IPS DF 4.7 (cell line): ENCODE results near the gene MRM3.
"Not testable (repeated sequence)": the region's sequence is repeated elsewhere in the genome, so short reads cannot be mapped to it uniquely, and the experiment has no call there.

Experiments
- DNase-seq: peaks from one replicate; pipeline ENCODE4 v3.0.0-alpha.2; 2013; ENCODE audit warnings: low spot score; ENCODE audit errors: extremely low read depth

The MRM3 gene

DNA sequence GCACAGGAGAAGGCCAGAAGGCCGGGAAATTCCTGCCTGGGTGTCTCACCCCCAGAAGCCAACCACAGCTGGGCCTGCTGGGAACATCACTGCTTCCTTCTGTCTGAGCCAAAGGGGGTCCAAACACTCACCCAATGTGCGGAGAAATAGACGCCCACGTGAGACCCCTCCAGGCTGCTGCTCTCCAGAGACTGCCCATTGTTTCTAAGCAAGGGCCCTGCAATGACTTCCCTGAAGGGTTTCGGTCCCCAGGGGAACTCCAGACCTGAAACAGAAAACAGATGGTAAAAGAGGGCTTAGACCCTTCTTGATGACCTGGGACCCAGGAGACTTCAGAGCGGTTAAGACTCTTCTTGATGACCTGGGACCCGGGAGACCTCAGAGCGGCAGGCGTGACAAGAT lies 41.3 kb downstream of the MRM3 start:
- DNase-seq = no peak

DNA sequence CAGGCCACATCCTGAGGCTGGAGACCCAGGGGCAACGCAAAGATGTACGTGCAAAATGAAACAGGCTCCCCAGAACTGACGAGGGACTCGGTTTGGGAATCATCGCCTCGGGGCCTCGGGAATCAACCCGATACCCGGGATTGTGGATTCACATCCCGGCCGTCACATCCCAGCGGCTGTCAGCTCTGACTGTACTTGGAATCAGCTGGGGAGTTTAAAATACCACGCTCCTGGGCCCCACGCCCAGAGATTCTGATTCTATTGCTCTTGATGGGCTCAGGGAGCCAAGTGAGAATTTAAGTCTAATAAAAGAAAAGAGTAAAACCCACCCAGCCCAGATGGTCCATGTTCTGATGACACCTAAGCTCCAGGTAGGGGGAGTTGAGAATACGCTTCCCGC lies 42.2 kb downstream of the MRM3 start:
- no peak for DNase-seq

DNA sequence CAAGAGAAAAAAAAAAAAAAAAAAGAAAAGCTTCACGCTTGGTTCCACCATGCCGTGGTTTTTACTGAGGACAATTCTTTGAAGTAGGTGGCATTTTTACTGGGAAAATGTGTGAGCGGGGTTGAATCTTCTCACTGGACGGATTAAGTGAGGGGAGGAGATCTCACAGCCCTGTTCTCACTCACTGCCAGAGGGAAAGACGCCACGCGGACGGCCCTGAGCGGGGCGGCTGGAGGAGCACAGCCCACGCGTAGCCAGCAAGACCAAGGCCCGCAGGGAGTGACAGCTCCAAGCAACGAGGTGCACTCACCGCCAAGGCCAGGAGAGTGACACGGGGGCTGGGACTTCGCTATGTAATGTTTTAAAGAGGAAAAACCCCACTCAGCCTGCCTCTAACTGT lies 43.1 kb downstream of the MRM3 start:
- no peak for DNase-seq

DNA sequence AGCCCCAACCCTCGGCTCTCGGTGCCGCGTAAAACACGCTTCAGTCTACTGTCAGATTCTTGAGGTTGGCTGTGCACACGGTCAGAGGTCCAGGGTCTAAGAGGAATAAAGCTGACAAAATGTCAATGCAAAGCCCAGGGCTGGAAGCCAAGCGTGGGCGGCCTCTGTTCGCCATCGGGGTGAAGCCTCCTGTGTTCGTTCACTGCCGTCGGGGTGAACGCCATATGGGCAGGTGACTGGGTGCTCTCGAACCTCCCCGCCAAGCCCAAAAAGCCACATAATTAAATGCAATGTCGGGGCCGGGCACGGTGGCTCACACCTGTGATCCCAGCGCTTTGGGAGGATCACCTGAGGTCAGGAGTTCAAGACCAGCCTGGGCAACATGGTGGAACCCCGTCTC lies 44.6 kb downstream of the MRM3 start:
- DNase-seq = no peak

DNA sequence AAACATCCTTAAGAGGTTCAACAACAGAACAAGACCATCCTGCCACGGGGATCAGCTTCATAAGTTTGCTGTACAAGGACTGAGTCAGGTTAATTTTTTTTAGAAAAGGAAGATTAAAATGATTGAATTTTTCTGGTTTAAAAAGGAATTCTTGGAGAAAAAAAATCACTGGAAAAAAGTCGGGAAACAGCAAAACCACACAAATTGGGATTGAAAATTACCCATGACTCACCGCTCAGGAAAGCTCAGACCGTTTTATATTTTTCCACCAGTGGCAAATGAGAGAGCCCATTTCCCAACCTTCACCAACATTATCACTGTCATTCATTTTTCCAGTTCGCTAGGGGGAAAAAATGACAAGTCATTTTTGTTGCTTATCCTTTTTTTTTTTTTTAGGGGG lies 46.6 kb downstream of the MRM3 start:
- DNase-seq = no peak

GRCh38 chr17:829614-830013 lies 47.5 kb downstream of the MRM3 start:
- DNase-seq = not testable (repeated sequence)

DNA sequence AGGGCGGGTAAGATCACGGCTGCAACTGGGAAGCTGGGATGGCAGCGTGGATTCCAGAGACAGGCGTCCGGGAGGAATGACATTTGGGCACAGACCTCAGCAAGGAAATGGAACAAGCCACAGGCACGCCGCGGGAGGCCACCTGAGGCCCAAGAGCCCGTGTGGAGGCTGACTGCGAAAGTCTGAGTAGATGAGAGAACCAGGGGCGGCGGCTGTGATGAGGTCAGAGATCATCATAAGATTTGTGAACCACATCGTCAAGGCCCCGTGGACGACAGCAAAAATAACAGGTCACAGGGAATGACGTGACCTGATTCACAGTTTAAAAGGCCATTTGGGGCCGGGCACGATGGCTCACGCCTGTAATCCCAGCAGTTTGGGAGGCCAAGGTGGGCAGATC lies 48.2 kb downstream of the MRM3 start:
- no peak for DNase-seq

GRCh38 chr17:830950-831349 lies 48.8 kb downstream of the MRM3 start:
- no peak for DNase-seq

- DNase-seq = no peak
Measured at GRCh38 chr17:834136-834535, 52.0 kb downstream of the MRM3 start.

- DNase-seq = peak; percentile 33
Measured at GRCh38 chr17:835263-835662, 53.1 kb downstream of the MRM3 start.

DNA sequence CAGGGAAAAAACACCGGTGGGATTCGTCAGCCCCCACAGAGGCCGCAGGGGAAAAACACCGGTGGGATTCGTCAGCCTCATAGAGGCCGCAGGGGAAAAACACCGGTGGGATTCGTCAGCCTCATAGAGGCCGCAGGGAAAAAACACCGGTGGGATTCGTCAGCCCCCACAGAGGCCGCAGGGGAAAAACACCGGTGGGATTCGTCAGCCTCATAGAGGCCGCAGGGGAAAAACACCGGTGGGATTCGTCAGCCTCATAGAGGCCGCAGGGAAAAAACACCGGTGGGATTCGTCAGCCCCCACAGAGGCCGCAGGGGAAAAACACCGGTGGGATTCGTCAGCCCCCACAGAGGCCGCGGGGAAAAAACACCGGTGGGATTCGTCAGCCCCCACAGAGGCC lies 53.6 kb downstream of the MRM3 start:
- not testable (repeated sequence) for DNase-seq

DNA sequence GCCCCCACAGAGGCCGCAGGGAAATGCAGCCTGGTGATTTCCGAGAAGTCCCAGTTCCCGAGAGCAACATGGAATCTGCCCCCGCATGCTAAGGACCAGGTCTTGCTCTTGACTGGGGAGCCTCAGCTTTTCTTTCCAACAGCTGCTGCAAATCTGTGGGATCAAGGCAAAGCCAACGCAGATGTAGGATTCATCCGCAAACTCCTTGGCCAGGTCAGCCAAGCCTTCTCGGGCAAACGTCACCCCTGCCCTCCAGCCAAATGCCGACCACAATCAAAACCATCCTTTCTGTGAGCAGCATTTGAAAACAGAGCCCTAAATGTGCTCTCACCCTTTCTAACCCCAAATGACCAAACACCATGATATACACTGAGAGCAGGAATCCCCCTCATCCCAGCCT lies 54.0 kb downstream of the MRM3 start:
- DNase-seq = no peak

- no peak for DNase-seq
Measured at GRCh38 chr17:838486-838885, 56.3 kb downstream of the MRM3 start.

GRCh38 chr17:841313-841712 lies 59.2 kb downstream of the MRM3 start:
- DNase-seq = no peak
